GM18873 (cell line): ENCODE results near the gene ITPKC.
"Not testable (repeated sequence)": the region's sequence is repeated elsewhere in the genome, so short reads cannot be mapped to it uniquely, and the experiment has no call there.

Experiments used
- ATAC-seq: cut with Tn5 transposase; IDR thresholded peaks from one replicate; pipeline ENCODE4 v1.9.1; 2021; ENCODE audit warnings: mild to moderate bottlenecking, moderate library complexity, moderate number of reproducible peaks; ENCODE audit not compliant: unreplicated experiment, low FRiP score

The ITPKC gene

DNA sequence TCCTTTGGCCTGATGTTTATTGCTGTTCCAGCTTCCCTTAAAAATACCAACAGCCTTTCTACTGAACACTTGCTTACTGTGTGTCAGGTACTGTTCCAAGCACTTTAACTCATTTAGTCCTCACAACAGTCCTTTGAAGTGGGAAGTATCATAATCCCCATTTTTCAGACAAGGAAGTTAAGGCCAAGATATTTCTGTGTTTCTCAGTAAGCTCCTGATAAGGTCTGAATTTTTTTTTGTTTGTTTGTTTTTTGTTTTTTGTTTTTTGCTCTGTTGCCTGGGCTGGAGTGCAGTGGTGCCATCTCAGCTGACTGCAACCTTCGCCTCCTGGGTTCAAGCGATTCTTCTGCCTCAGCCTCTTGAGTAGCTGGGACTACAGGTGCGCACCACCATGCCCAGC lies 41.6 kb downstream of the ITPKC start:
- ATAC-seq: no peak

DNA sequence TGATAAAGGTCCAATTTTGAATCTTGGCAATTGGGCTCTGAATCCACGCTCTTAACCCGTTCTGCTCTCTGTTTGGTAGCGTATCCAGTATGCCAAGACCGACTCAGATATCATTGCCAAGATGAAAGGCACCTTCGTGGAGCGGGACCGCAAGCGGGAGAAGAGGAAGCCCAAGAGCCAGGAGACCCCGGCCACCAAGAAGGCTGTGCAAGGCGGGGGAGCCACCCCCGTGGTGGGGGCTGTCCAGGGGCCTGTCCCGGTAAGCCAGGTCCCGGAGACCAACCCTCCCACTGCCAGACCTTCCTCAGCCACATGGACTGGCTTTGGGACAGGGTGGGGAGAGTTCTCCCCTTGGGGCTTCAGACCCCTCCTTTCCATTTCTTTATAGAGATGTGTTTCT lies 42.4 kb downstream of the ITPKC start:
- ATAC-seq: no peak

DNA sequence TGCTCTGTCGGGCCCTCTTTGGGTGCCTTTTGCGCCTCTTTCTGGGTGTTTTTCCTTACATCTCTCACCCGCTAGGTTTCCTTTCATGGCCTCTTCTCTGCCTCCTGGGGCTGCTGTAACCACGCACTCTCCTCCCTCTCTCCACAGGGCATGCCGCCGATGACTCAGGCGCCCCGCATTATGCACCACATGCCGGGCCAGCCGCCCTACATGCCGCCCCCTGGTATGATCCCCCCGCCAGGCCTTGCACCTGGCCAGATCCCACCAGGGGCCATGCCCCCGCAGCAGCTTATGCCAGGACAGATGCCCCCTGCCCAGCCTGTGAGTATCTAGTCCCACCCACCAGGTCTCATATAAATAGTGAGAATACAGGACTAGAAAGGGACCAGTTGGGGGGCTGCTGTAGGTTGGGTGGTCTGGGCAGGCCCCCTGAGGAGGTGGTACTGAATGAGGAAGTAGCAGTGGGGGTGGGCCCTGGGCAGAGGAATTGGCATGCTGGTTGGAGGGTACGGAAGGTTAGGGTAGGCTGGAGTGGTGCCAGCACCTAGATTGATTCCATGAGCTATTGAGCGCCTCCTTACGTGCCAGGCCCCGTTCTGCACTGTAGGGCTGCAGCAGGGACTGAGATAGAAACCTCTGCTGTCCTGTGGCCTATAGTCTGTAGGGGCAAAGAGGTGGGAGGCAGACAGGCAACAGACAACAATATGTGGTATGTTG lies 46.0 kb downstream of the ITPKC start:
- ATAC-seq: no peak

DNA sequence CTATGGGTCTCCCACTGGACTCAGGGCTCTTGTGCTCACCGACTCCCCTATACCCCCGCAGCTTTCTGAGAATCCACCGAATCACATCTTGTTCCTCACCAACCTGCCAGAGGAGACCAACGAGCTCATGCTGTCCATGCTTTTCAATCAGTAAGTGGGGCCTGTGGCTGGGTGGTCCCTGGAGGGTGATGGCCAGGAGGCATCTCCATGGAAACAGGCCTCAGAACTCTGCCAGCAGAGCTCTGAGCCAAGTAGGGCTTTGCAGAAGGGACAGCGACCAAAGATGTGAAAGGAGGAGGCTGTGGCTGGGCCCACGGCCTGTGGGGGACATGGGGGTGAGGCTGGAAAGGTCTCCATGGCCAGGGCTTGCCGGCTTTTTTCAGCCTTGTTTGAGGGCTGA lies 46.6 kb downstream of the ITPKC start:
- ATAC-seq: no peak

DNA sequence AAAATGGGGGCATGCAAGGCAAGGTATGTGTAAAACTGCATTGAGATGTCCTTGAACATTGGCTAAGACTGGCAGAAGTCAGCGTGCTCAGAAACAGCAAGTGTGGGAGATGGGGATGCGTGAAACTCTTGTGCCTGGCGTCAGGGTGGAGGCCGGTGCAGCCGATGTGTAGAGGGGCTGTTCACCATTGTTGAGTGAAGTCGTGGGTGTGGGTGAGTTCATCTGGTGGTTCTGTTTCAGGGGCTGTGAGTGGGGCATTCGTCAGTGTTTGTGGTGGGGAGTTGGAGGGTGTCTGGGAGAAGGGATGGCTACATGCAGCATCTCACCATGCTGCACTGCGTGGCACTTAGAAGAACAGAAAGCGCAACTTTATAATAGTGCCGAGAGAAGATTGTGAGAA lies 47.1 kb downstream of the ITPKC start:
- ATAC-seq: no peak

DNA sequence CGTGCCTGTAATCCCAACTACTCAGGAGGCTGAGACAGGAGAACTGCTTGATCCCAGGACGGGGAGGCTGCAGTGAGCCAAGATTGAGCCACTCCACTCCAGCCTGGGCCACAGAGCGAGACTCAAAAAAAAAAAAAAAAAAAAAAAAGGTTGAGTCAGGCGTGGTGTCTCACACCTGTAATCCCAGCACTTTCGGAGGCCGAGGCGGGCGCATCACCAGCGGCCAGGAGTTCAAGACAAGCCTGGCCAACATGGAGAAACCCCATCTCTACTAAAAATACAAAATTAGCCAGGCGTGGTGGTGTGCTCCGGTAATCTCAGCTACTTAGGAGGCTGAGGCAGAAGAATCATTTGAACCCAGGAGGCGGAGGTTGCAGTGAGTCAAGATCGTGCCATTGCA lies 49.5 kb downstream of the ITPKC start:
- not testable (repeated sequence) for ATAC-seq

DNA sequence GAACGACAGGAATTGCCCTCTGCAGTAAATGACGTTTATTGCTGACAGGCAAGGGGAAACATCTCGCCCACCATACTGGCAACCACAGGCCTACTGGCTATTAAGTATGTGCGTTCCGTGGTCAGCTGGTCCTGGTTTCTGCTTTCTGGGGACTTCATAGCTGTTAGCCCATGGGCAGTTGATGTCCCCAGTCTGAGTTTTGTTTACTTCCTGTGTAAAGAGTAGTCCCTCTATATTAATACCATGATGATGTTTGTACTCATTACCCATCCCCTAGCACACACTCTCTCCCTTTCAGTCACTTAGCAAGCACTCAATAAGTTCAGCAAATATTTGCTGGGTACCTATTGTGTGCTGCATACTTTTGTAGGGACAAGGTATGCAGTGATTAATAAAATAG lies 52.0 kb downstream of the ITPKC start:
- no peak for ATAC-seq

DNA sequence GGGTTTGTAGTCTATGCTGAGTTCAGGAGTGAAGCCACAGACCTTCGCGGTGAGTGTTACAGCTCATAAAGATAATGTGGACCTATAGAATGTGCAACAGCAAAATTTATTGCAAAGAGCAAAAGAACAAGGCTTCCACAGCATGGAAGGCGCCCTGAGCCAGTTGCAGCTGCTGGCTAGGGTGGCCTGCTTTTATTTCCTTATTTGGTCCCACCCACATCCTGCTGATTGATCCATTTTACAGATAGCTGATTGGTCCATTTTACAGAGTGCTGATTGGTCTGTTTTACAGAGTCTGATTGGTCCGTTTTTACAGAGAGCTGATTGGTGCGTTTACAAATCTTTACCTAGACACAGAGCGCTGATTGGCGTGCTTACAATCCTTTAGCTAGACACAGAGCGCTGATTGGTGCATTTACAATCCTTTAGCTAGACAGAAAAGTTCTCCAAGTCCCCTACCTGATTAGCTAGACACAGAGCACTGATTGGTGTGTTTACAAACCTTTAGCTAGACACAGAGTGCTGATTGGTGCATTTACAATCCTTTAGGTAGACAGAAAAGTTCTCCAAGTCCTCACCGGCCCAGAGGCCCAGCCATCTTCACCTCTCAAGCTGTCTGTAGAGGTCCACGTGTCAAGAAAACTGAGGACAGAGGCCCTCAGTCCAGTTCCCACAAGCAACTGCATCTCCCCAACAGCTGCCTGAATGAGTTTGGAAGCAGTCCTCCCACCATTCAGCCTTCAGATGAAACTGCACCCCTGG lies 54.4 kb downstream of the ITPKC start:
- not testable (repeated sequence) for ATAC-seq

DNA sequence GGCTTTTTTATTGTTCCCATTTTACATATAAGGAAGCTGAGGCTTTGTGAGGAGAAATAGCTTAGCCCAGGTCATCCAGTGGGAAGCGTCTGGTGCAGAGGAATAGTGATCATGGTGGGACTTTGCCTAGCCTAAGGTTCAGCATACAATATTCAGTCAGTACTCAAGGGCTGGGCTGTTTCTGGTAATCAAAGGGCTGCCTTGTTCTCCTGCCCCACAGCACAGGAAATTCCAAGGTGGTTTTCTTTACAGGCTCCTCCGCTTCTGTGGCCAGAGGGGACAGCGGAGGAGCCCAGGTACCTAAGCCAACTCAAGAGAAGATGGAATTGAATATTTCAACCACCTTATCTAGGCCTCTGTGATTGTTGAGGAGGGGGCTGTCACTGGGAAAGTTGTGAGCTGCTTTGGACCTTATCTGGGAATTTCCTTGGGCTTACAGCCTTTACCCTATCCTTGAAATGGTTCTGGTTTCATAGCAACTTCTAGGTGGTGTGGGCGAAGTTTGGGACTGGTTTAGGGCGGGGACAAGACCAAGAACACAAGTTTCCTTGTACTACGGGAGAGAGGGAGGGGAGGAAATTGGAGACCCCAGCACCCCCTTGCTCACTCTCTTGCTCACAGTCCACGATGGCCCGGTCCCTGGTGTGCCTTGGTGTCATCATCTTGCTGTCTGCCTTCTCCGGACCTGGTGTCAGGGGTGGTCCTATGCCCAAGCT lies 58.2 kb downstream of the ITPKC start, which contains the start of gene MIA:
MIA (plus strand) TSS at position 606 of the 716 bp plus-strand sequence; CDS start at position 628, 22 bp downstream.
- no peak for ATAC-seq

DNA sequence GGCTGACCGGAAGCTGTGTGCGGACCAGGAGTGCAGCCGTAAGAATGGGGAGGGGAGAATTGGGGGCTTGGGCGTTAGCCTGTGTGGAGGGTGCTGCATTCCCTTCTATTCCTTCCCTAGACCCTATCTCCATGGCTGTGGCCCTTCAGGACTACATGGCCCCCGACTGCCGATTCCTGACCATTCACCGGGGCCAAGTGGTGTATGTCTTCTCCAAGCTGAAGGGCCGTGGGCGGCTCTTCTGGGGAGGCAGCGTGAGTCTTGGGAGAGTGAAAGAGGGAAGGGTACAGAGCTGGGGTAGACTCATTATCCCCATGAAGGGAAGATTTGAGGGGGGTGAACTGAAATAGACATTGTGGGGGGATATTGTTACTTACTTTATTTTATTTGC lies 58.7 kb downstream of the ITPKC start:
- ATAC-seq: no peak

DNA sequence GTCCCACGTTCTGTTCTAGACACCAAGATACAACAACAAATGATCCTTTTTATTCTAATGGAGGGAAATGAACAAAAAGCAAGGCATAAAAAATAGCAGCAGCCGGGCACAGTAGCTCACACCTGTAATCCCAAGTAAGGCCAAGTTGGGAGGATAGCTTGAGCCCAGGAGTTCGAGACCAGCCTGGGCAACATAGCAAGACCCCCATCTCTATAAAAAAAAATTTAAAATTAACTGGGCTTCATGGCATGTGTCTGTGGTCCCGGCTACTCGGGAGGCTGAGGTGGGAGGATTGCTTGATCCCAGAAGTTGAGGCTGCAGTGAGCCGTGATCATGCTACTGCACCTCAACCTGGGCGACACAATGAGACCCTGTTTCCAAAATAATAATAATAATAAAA lies 59.5 kb downstream of the ITPKC start:
- ATAC-seq: no peak

DNA sequence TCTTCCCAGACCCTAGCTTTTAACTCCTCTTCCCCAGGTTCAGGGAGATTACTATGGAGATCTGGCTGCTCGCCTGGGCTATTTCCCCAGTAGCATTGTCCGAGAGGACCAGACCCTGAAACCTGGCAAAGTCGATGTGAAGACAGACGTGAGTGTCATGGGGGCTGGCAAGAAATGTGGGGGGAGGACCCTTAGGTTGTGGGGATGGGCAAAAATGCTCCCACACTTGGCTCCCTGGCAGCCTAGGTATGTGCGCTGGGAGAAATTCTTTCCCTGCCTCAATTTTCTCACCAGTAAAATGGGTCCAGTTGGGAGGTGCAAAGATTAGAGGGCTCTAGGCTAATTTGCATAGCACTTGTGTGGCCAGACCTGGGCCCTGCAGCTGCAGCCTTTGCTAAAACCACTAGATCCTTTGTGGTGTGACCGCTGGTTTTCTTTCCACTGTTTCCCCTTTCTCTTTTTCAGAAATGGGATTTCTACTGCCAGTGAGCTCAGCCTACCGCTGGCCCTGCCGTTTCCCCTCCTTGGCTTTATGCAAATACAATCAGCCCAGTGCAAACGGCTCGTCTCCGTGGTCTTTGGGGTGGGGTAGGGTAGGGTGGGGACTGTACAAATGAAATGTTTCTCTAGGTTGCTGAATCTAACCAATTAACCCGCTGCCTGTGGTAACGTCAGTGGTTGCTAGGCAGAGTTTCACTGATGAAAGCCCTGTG lies 60.2 kb downstream of the ITPKC start:
- peak; percentile 65 for ATAC-seq

DNA sequence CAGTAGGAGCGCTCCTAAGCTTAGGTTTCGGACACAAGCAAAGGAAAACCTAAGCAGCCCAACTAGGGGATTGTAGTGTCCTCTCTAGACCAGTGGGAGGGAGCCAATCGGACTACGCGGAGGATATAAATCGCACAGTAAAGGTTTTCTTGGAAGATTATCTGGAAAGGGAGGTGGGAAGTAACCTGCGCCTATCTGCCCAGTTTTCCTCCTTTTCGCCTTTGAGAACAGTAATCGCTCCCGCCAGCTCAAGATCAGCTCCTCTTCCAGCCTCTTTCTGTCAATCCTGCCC lies 60.7 kb downstream of the ITPKC start:
- ATAC-seq: no peak

DNA sequence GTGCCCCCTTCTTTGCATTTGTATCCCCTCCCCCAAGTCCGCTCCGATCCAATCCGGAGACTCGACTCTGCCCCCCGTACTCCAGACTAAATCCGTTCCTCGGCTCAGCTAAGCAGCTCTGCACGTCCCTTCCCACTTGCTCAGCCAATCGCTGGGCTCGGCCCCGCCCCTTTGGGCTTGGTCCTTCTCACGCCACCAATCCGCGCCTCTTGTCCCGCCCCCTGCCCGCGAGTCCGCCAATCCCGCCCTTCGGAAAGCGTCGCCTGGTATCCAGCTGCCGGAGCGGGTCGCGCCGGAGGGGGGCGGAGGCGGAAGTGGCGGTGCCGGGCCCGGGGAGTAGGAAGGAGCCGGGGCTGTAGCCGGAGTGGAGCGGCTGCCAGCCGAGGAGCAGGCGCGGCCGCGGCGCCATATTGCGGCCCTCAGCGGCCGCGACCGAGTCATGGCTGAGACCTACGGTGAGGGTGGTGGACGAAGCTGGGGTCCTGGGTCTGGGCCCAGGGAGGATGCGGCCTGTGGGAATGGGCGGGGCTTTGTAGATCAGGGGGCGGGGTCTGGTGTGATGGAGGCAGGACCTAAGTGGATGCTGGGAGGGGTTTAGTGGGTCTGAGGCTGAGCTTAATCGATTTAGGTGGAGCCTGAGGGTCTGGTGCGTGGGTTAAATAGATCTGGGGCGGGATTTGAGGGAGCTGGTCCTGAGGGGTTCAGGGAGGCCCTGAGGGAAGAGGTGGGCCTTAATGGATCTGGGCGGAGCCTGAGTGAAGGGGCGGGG lies 61.2 kb downstream of the ITPKC start, which contains the start of gene RAB4B:
RAB4B (plus strand) TSS at position 311 of the 769 bp plus-strand sequence; CDS start at position 440, 129 bp downstream.
- peak; percentile 49 for ATAC-seq

DNA sequence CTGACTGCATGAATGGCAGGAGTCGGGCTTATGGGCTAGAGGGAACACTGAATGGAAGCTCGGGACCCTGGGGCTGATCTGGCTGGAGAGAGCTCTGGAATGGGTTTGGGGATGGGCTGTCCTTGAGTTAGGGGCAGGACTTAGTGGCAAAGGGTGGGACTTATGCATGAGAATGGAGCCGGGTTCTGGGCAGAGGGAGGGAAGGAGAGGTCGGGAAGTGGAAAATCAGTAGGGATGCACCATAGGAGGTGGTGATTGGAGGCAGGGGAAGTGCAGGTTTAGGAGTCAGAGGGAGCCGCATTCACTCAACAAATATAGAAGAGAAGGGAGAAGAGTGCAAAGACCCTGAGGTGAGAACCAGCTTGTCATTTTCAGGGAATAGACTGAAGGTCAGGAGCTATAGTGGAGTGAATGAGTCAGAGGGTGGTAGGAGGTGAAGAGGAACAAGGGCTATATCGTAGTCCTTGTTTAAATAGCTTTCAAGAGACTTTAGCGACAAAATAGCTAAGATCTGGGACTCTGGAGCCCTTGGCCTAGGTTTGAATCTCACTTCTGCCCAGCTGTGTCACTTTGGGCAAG lies 61.9 kb downstream of the ITPKC start:
- no peak for ATAC-seq

DNA sequence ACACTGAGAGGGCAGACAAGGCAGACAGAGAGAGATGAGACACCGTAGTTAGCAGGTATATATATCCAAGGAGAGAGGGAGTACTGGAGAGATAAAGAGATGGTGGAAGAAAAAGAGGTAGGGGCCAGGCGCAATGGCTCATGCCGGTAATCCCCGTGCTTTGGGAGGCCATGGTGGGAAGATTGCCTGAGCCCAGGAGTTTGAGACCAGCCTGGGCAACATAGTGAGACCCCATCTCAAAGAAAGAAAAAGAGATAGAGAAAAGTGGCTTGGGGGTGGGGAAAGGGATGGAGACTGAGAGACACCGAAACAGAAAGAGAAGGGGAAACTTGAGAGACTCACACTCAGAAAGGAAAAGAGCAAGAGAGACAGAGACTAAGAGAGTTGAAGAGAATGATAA lies 63.7 kb downstream of the ITPKC start:
- no peak for ATAC-seq

DNA sequence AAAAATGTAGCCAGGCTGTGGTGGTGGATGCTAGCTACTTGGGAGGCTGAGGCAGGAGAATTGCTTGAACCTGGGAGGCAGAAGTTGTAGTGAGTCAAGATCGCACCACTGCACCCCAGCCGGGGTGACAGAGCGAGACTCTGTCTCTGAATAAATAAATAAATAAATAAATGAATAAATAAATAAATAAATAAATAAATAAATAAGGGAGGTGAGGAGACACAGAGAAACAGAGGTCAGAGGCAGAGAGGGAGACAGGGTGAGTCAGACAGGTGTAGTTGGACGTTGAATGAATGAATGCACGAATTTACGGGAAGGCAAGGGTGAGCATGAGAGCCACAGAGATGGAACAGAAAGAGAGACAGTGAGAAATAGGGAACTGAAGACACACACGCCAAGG lies 64.2 kb downstream of the ITPKC start:
- ATAC-seq: no peak

DNA sequence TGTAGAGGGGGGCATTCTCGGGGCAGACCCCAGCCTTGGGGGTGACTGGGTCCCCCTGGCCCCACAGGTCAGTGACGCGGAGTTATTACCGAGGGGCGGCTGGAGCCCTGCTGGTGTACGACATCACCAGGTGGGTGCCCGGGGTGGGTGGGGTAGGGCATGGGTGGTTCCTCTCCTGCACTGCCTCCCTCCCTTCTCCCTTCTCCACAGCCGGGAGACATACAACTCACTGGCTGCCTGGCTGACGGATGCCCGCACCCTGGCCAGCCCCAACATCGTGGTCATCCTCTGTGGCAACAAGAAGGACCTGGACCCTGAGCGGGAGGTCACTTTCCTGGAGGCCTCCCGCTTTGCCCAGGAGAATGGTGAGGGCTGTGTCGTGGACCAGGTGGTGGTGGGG lies 66.8 kb downstream of the ITPKC start:
- ATAC-seq: no peak

DNA sequence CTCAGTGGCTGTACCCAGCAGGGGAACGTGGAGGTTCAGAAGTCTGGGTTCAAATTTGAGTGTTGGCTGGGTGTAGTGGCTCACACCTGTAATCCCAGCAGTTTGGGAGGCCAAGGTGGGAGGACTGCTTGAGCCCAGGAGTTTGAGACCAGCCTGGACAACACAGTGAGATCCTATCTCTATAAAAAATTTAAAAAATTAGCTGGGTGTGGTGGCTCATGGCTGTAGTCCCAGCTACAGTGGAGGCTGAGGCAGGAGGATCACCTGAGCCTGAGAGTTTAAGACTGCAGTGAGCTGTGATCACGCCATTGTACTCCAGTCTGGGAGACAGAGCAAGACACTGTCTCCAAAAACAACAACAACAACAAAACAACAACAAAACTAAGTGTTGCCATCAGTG lies 67.2 kb downstream of the ITPKC start:
- not testable (repeated sequence) for ATAC-seq

DNA sequence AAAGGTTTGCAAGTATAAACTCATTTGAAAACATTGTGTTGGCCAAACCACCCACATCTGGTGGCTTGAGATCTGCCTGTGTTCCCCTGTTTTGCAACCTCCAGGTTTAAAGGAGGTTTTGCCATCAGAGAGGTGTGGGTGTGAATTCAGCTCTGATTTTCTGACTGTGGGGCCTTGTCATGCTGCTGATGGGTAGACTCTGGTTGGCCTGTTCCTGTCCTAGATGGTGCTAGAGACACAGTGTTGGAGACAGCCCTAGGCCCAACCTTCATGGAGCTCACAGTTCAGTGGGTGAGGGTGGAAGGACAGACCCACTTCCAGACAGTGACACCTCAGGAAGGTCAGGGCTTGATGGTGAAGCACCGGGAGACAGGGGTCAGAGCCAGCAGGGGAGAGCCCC lies 68.6 kb downstream of the ITPKC start:
- no peak for ATAC-seq
